Transverse colon (tissue), 4 donors: ENCODE data around the gene GBE1. TPM values are rescaled to one million over a fixed set of nuclear protein-coding genes. Genes with fewer than 3 reads are reported as not detected.
"Not testable (repeated sequence)": the region's sequence is repeated elsewhere in the genome, so short reads cannot be mapped to it uniquely, and the experiment has no call there.

Experiments
- DNase-seq: peaks from one replicate; pipeline ENCODE4 v3.0.0-alpha.2; 2019
- H3K27ac ChIP-seq, 4 donors: fragments of 200-600 bp; sonication (generic); 2 replicates each; pipeline ENCODE4 v1.5.1; 2016 to 2018; ENCODE audit warnings: inconsistent platforms in 4 of 4
- H3K27me3 ChIP-seq: fragments of 200-600 bp; sonication (generic); 2 replicates; pipeline ENCODE4 v1.5.1; 2017; ENCODE audit warnings: inconsistent platforms
- H3K36me3 ChIP-seq, 4 donors: fragments of 200-600 bp; sonication (generic); 2 replicates each; pipeline ENCODE4 v1.5.1; 2017 to 2019; ENCODE audit warnings: inconsistent platforms in 4 of 4
- H3K4me1 ChIP-seq, 4 donors: fragments of 200-600 bp; sonication (generic); 2 replicates each; pipeline ENCODE4 v1.5.1; 2017 to 2020; ENCODE audit warnings: inconsistent platforms in 4 of 4
- H3K4me3 ChIP-seq, 4 donors: fragments of 200-600 bp; sonication (generic); 1 replicate in 1 of 4; 2 replicates in 3 of 4; pipeline versions ENCODE4 v1.5.1 to v1.6.1; 2017 to 2019; ENCODE audit warnings: inconsistent platforms in 4 of 4
- H3K9me3 ChIP-seq, 2 donors: fragments of 200-600 bp; sonication (generic); 2 replicates each; pipeline ENCODE4 v1.5.1; 2017 to 2019; ENCODE audit warnings: inconsistent platforms in 2 of 2
- CTCF ChIP-seq, 5 experiments: fragments of 200-600 bp in 3 of 5; fragments of 450-650 bp in 2 of 5; sonication (generic) in 3 of 5; IDR thresholded peaks; 1 replicate in 2 of 5; 2 replicates in 3 of 5; pipeline ENCODE4 v1.5.1; 2016 to 2017; ENCODE audit warnings: antibody characterized with exemption in 5 of 5, inconsistent platforms in 3 of 5, mild to moderate bottlenecking in 2 of 5, moderate library complexity in 1 of 5
- EP300 ChIP-seq: sonication (generic); formaldehyde crosslinking; IDR thresholded peaks from one replicate; pipeline ENCODE4 v1.6.1; 2017; ENCODE audit warnings: antibody characterized with exemption, low read depth
- POLR2A ChIP-seq: fragments of 450-650 bp; IDR thresholded peaks from one replicate; pipeline ENCODE4 v1.6.1; 2016; ENCODE audit warnings: antibody characterized with exemption, mild to moderate bottlenecking, moderate library complexity
- POLR2AphosphoS5 ChIP-seq, 3 donors: sonication (generic); formaldehyde crosslinking; IDR thresholded peaks; one replicate each; pipeline ENCODE4 v1.6.1; 2016; ENCODE audit warnings: antibody characterized with exemption in 3 of 3
- WGBS, 2 donors: methylation state at CpG; one replicate each; pipeline ENCODE4 v1.1.5; 2018; ENCODE audit warnings: low coverage in 1 of 2; 5-methylcytosine and 5-hydroxymethylcytosine counted together
- in situ Hi-C, 4 donors: fragments of 200-750 bp; cut with MboI; loops; one replicate each; pipeline versions ENCODE4 v1.15.0 to v1.15.1; 2017; ENCODE audit warnings: low sequenced_read_pairs in 3 of 4, low pct_ligation_motif_present in 1 of 4, low pct_unique_long_range_greater_than_20kb in 1 of 4
- intact Hi-C: fragments of 100-400 bp; cut with DNase I; formaldehyde crosslinking; loops from one replicate; pipeline ENCODE4 v1.15.1; 2023; ENCODE audit warnings: low total_unique reads
- total RNA-seq, 4 donors: library from RNA; depleted of rRNA; stranded (reverse); fragments of >200 nt; gene quantifications; one replicate each; pipeline ENCODE4 v1.1.0, GENCODE V29; 2016

The GBE1 gene
- total RNA-seq, 4 donors from 2014 or later: 3.0 to 24.3 (median 16.7) TPM

DNA sequence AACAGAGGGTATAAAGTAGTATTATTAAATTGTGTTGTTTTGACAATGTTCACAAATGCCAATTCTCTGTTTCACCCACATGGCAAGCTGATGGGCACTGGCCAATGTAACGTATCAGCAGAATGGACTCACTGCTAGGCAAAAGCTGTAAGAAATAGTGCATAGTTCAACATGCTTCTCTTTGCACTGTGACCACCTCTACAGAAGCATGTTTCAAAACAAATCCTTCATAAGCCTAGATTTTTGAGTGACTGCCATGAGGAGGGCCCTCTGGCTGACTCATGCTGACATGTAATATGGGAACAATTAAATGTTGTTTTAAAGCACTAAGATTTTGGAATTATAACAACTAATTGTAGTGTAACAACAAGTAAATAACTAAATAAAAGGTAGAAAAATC lies 3.2 kb downstream of the GBE1 start:
- intact Hi-C loops: no loop called here

GRCh38 chr3:81753416-81754027 lies 7.9 kb downstream of the GBE1 start:
- Histone ChIP-seq H3K27me3 (no peaks in the 10 kb centered on the region), H3K36me3 (no peaks in the 10 kb centered on the region), H3K4me1 (peaks cover 0 to 4% (median 0%) of the 10 kb centered on the region in 4 donors), H3K4me3 (no peak overlapping the region), H3K27ac (no peak overlapping the region), H3K9me3 (no peaks in the 10 kb centered on the region)
- in situ Hi-C loops (no loop called here), intact Hi-C loops (no loop called here)
- WGBS, 2 donors: 50 to 86% methylated on average over 2 of the region's 2 CpGs
- no peak for DNase-seq
- no peak for TF ChIP-seq CTCF (IDR thresholded peaks at IDR 0.05)
- TF ChIP-seq POLR2AphosphoS5 (IDR thresholded peaks at IDR 0.05): no peak
- TF ChIP-seq POLR2A: no peak
- TF ChIP-seq EP300: no peak

More for the DNA sequence above, 3.2 kb downstream of the GBE1 start:
- peaks cover 0 to 20% (median 15%) of the 10 kb centered on the region in 4 donors for H3K4me1 ChIP-seq
- DNase-seq: no peak
- H3K4me3 ChIP-seq: no peak overlapping the region
- H3K9me3 ChIP-seq: no peaks in the 10 kb centered on the region
- H3K27ac ChIP-seq: peak overlapping the region in 1 of 4 donors; percentile 7
- no peak for TF ChIP-seq CTCF (IDR thresholded peaks at IDR 0.05)
- no peak for TF ChIP-seq POLR2AphosphoS5 (IDR thresholded peaks at IDR 0.05)
- TF ChIP-seq POLR2A: no peak
- no peak for TF ChIP-seq EP300
- in situ Hi-C loops: no loop called here
- 88 to 100% methylated on average over 1 of the region's 1 CpG for WGBS, 2 donors
- H3K27me3 ChIP-seq: no peaks in the 10 kb centered on the region
- H3K36me3 ChIP-seq: no peaks in the 10 kb centered on the region

DNA sequence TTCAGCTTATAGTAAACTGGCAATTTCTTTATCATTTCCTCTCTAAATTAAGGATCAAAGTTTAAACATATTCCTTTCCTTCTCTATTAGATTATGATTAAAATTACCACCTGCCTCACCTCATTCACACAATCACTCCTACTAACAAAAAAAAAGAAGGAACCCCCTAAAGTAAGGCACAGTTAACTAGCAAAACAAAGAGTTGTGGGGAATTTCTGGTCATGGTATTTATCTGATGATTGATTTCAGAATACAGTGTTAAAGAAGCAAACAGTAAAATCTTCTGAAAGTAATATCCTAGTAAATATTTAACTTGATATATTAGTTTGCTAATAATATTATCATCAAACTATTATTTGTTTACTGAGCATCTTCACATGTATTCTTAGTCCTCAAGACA lies 8.8 kb downstream of the GBE1 start:
- no peak for DNase-seq
- Histone ChIP-seq H3K4me1 (peaks cover 0 to 4% (median 0%) of the 10 kb centered on the region in 4 donors), H3K9me3 (no peaks in the 10 kb centered on the region), H3K27me3 (no peaks in the 10 kb centered on the region), H3K36me3 (no peaks in the 10 kb centered on the region), H3K4me3 (no peak overlapping the region), H3K27ac (no peak overlapping the region)
- intact Hi-C loops (no loop called here), in situ Hi-C loops (no loop called here)
- no peak for TF ChIP-seq EP300
- no peak for TF ChIP-seq POLR2AphosphoS5 (IDR thresholded peaks at IDR 0.05)

DNA sequence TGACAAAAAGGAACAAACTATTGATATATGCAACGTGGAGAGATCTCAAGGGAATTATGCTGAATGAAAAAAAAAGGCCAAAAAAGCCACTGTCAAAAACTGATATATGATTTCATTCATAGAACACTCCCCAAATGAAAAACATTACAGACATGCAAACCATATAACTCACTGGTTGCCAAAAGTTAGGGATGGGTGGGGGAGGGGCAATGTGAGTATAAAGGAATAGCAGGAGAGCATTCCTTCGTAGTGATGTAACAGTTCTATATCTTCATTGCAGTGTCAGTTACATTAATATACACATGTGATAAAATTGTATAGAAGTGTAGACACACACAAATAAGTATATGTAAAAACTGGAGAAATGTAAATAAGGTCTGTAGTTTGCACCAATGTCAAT lies 12.2 kb downstream of the GBE1 start:
- Histone ChIP-seq H3K4me3 (no peak overlapping the region), H3K9me3 (no peaks in the 10 kb centered on the region), H3K36me3 (no peaks in the 10 kb centered on the region), H3K4me1 (peaks cover 0 to 14% (median 4%) of the 10 kb centered on the region in 4 donors), H3K27ac (no peak overlapping the region), H3K27me3 (no peaks in the 10 kb centered on the region)
- 89 to 93% methylated on average over 2 of the region's 2 CpGs for WGBS, 2 donors
- in situ Hi-C loops (no loop called here), intact Hi-C loops (no loop called here)
- DNase-seq: no peak
- no peak for TF ChIP-seq POLR2AphosphoS5 (IDR thresholded peaks at IDR 0.05)
- TF ChIP-seq POLR2A: no peak

DNA sequence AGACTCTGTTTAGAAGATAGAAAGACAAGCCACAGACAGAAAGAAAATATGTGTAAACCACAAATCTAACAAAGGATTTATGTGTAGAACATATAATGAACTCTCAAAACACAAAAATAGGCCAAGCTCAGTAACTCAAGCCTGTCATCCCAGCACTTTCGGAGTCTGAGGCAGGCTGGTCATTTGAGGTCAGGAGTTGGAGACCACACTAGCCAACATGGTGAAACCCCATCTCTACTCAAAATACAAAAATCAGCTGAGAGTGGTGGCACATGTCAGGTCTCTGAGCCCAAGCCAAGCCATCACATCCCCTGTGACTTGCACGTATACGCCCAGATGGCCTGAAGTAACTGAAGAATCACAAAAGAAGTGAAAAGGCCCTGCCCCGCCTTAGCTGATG lies 14.2 kb downstream of the GBE1 start:
- in situ Hi-C loops, H3K4me3 ChIP-seq, DNase-seq, H3K27ac ChIP-seq, H3K36me3 ChIP-seq, intact Hi-C loops, H3K9me3 ChIP-seq, H3K27me3 ChIP-seq: not testable (repeated sequence)
- 92% methylated on average over 4 of the region's 4 CpGs; no CpG with 5 or more reads in 1 of the 2 donors for WGBS, 2 donors
- peaks cover 0 to 29% (median 15%) of the 10 kb centered on the region in 4 donors for H3K4me1 ChIP-seq

DNA sequence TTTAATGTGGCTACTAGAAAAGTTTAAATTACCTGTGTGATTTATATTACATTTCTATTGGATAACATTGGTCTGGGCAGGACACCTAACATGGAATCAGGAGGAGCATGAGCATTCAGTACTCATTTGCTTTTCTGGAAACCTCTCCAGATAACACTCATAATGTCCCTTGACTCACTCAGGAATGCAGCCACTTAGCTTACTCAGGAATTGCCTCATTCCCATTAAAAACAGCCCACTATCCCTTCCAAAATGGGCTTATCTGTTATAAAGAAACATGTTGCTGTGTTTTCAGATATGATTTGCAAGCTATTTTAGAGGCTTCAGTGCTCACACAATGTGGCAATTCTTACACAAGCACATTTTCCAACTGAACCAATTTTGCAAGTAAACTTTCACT lies 17.1 kb downstream of the GBE1 start:
- Histone ChIP-seq H3K4me1 (peaks cover 4 to 29% (median 15%) of the 10 kb centered on the region in 4 donors), H3K4me3 (no peak overlapping the region), H3K27ac (peak overlapping the region; percentile 52 to 72 (median 67)), H3K36me3 (no peaks in the 10 kb centered on the region), H3K27me3 (no peaks in the 10 kb centered on the region), H3K9me3 (no peaks in the 10 kb centered on the region)
- TF ChIP-seq CTCF (IDR thresholded peaks at IDR 0.05) (no peak), POLR2AphosphoS5 (IDR thresholded peaks at IDR 0.05) (peak; percentile 17 to 84 (median 60))
- intact Hi-C loops: no loop called here
- DNase-seq: no peak
- in situ Hi-C loops: no loop called here
